ENCODE results near the gene BDH2. TPM values are rescaled to one million over a fixed set of nuclear protein-coding genes. Genes with fewer than 3 reads are reported as not detected.

The BDH2 gene
- polyA plus RNA-seq, 1 donor from 2014 or later, result 12.9 TPM

GRCh38 chr4:103073792-103074438 is 25.7 kb downstream of the BDH2 start:
- H3K36me3 ChIP-seq (ENCODE audit: insufficient read depth, low read length), result no peaks in the 10 kb centered on the region
- TF ChIP-seq POLR2AphosphoS5 (IDR thresholded peaks at IDR 0.05), result no peak
- no peak for TF ChIP-seq EZH2 (IDR thresholded peaks at IDR 0.05; ENCODE audit: borderline replicate concordance, insufficient read depth, low read length, poor library complexity, severe bottlenecking)
- TF ChIP-seq, protein P1, sequence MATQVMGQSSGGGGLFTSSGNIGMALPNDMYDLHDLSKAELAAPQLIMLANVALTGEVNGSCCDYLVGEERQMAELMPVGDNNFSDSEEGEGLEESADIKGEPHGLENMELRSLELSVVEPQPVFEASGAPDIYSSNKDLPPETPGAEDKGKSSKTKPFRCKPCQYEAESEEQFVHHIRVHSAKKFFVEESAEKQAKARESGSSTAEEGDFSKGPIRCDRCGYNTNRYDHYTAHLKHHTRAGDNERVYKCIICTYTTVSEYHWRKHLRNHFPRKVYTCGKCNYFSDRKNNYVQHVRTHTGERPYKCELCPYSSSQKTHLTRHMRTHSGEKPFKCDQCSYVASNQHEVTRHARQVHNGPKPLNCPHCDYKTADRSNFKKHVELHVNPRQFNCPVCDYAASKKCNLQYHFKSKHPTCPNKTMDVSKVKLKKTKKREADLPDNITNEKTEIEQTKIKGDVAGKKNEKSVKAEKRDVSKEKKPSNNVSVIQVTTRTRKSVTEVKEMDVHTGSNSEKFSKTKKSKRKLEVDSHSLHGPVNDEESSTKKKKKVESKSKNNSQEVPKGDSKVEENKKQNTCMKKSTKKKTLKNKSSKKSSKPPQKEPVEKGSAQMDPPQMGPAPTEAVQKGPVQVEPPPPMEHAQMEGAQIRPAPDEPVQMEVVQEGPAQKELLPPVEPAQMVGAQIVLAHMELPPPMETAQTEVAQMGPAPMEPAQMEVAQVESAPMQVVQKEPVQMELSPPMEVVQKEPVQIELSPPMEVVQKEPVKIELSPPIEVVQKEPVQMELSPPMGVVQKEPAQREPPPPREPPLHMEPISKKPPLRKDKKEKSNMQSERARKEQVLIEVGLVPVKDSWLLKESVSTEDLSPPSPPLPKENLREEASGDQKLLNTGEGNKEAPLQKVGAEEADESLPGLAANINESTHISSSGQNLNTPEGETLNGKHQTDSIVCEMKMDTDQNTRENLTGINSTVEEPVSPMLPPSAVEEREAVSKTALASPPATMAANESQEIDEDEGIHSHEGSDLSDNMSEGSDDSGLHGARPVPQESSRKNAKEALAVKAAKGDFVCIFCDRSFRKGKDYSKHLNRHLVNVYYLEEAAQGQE (IDR thresholded peaks at IDR 0.05; ENCODE audit: borderline replicate concordance), result no peak
- TF ChIP-seq MXI1 (conservative IDR thresholded peaks at IDR 0.05; ENCODE audit: poor library complexity, severe bottlenecking), result no peak
- TF ChIP-seq TAF1 (IDR thresholded peaks at IDR 0.05; ENCODE audit: low read depth), result no peak
- no peak for TF ChIP-seq EP300 (conservative IDR thresholded peaks at IDR 0.05; ENCODE audit: poor library complexity, severe bottlenecking)
- no peak for TF ChIP-seq RAD21 (conservative IDR thresholded peaks at IDR 0.05)
- TF ChIP-seq, protein P2, sequence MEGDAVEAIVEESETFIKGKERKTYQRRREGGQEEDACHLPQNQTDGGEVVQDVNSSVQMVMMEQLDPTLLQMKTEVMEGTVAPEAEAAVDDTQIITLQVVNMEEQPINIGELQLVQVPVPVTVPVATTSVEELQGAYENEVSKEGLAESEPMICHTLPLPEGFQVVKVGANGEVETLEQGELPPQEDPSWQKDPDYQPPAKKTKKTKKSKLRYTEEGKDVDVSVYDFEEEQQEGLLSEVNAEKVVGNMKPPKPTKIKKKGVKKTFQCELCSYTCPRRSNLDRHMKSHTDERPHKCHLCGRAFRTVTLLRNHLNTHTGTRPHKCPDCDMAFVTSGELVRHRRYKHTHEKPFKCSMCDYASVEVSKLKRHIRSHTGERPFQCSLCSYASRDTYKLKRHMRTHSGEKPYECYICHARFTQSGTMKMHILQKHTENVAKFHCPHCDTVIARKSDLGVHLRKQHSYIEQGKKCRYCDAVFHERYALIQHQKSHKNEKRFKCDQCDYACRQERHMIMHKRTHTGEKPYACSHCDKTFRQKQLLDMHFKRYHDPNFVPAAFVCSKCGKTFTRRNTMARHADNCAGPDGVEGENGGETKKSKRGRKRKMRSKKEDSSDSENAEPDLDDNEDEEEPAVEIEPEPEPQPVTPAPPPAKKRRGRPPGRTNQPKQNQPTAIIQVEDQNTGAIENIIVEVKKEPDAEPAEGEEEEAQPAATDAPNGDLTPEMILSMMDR (IDR thresholded peaks at IDR 0.05; ENCODE audit: poor library complexity, severe bottlenecking), result no peak
- TF ChIP-seq SMC3 (conservative IDR thresholded peaks at IDR 0.05; ENCODE audit: poor library complexity), result no peak
- no peaks in the 10 kb centered on the region for H3K9me3 ChIP-seq (ENCODE audit: low read length)

GRCh38 chr4:103067841-103068547 is 31.6 kb downstream of the BDH2 start:
- Histone ChIP-seq H3K4me3 (ENCODE audit: low read length) (no peak overlapping the region), H3K27ac (ENCODE audit: low read length) (no peak overlapping the region), H3K4me2 (ENCODE audit: low read length) (no peak overlapping the region), H3F3A (ENCODE audit: insufficient read depth, low read length, poor library complexity, severe bottlenecking) (no peaks in the 10 kb centered on the region), H3K9me2 (ENCODE audit: insufficient read depth, low read length) (no peaks in the 10 kb centered on the region), H3K79me2 (replicated peaks; ENCODE audit: insufficient read depth, low read length) (no peaks in the 10 kb centered on the region), H3K9me3 (ENCODE audit: low read length) (no peaks in the 10 kb centered on the region), H2AFZ (ENCODE audit: low read depth, low read length) (no peak overlapping the region), H3K27me3 (ENCODE audit: insufficient read depth, low read depth, low read length) (no peaks in the 10 kb centered on the region), H3K9ac (ENCODE audit: low read length) (no peak overlapping the region), H4K20me1 (ENCODE audit: insufficient read depth) (no peaks in the 10 kb centered on the region), H3K36me3 (ENCODE audit: insufficient read depth, low read length) (no peaks in the 10 kb centered on the region)
- TF ChIP-seq EP300 (conservative IDR thresholded peaks at IDR 0.05; ENCODE audit: poor library complexity, severe bottlenecking), result no peak
- no peak for TF ChIP-seq TAF1 (IDR thresholded peaks at IDR 0.05; ENCODE audit: low read depth)
- TF ChIP-seq, protein P1 (IDR thresholded peaks at IDR 0.05; ENCODE audit: borderline replicate concordance), result no peak
- TF ChIP-seq POLR2AphosphoS5 (IDR thresholded peaks at IDR 0.05), result no peak
- no peak for TF ChIP-seq RAD21 (conservative IDR thresholded peaks at IDR 0.05)
- no peak for TF ChIP-seq MXI1 (conservative IDR thresholded peaks at IDR 0.05; ENCODE audit: poor library complexity, severe bottlenecking)

More at GRCh38 chr4:103073792-103074438, 25.7 kb downstream of the BDH2 start:
- H3K4me3 ChIP-seq (ENCODE audit: low read length), result peak overlapping the region; percentile 82
- no peaks in the 10 kb centered on the region for H3F3A ChIP-seq (ENCODE audit: insufficient read depth, low read length, poor library complexity, severe bottlenecking)
- H3K27me3 ChIP-seq (ENCODE audit: insufficient read depth, low read depth, low read length), result peaks cover 4% of the 10 kb centered on the region
- H2AFZ ChIP-seq (ENCODE audit: low read depth, low read length), result no peak overlapping the region
- no peaks in the 10 kb centered on the region for H4K20me1 ChIP-seq (ENCODE audit: insufficient read depth)
- no peak overlapping the region for H3K27ac ChIP-seq (ENCODE audit: low read length)
- H3K79me2 ChIP-seq (replicated peaks; ENCODE audit: insufficient read depth, low read length), result no peaks in the 10 kb centered on the region
- no peak overlapping the region for H3K9ac ChIP-seq (ENCODE audit: low read length)
- H3K4me2 ChIP-seq (ENCODE audit: low read length), result no peak overlapping the region
- no peaks in the 10 kb centered on the region for H3K9me2 ChIP-seq (ENCODE audit: insufficient read depth, low read length)
